GM12873 (cell line): ENCODE data around the gene PTPRN2.

Experiments
- TF ChIP-seq, protein P1 (sequence below): IDR thresholded peaks from 2 replicates; pipeline ENCODE4 v1.5.1; 2012; ENCODE audit warnings: low read depth, mild to moderate bottlenecking, moderate library complexity, low read length, control low read depth; ENCODE audit not compliant: insufficient read depth; ENCODE audit errors: missing control alignments

PTPRN2 gene

GRCh38 chr7:157555944-157556641, 1031.5 kb downstream of the PTPRN2 start:
- TF ChIP-seq, protein P1, sequence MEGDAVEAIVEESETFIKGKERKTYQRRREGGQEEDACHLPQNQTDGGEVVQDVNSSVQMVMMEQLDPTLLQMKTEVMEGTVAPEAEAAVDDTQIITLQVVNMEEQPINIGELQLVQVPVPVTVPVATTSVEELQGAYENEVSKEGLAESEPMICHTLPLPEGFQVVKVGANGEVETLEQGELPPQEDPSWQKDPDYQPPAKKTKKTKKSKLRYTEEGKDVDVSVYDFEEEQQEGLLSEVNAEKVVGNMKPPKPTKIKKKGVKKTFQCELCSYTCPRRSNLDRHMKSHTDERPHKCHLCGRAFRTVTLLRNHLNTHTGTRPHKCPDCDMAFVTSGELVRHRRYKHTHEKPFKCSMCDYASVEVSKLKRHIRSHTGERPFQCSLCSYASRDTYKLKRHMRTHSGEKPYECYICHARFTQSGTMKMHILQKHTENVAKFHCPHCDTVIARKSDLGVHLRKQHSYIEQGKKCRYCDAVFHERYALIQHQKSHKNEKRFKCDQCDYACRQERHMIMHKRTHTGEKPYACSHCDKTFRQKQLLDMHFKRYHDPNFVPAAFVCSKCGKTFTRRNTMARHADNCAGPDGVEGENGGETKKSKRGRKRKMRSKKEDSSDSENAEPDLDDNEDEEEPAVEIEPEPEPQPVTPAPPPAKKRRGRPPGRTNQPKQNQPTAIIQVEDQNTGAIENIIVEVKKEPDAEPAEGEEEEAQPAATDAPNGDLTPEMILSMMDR: no peak

GRCh38 chr7:157555313-157555712, 1032.3 kb downstream of the PTPRN2 start:
- TF ChIP-seq, protein P1: no peak

GRCh38 chr7:157554393-157555238, 1033.0 kb downstream of the PTPRN2 start:
- TF ChIP-seq, protein P1: no peak

GRCh38 chr7:157553256-157553655, 1034.4 kb downstream of the PTPRN2 start:
- TF ChIP-seq, protein P1: no peak

- TF ChIP-seq, protein P1: no peak
Observed at GRCh38 chr7:157552295-157552993, 1035.2 kb downstream of the PTPRN2 start.

DNA sequence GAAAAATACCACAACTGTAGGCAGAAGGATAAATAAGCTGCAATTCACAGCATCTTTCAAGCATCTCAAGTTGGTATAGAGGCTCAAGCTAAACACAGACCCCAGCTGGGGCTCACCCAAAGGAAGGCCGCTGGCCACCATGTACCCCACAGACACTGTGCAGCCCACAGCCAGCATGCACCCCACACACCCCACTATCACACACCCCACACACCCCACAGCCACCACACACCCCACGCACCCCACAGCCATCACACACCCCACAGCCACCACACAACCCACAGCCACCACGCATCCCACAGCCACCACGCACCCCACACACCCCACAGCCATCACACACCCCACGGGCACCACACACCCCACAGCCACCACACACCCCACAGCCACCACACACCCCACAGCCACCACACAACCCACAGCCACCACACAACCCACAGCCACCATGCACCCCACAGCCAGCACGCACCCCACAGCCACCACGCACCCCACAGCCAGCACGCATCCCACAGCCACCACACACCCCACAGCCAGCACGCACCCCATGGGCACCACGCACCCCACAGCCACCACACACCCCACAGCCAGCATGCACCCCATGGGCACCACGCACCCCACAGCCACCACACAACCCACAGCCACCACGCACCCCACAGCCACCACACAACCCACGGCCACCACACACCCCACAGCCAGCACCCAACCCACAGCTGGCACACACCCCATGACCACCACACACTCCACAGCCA, 1036.1 kb downstream of the PTPRN2 start:
- TF ChIP-seq, protein P1: no peak
